GM21528 (cell line): ENCODE measurements around the gene PPFIBP2.

Experiments used
- ATAC-seq: cut with Tn5 transposase; IDR thresholded peaks from one replicate; pipeline ENCODE4 v1.9.1; 2021; ENCODE audit warnings: mild to moderate bottlenecking, moderate library complexity; ENCODE audit not compliant: unreplicated experiment, low FRiP score

PPFIBP2 gene

GRCh38 chr11:7513234-7514098, at the start of gene PPFIBP2:
Gene PPFIBP2 (plus strand): TSS chr11:7513999. CDS start chr11:7549476, 35,477 bp downstream.
- peak; percentile 75 for ATAC-seq

GRCh38 chr11:7467652-7468051, 46.1 kb upstream of the PPFIBP2 start:
- ATAC-seq, result peak; percentile 63

DNA sequence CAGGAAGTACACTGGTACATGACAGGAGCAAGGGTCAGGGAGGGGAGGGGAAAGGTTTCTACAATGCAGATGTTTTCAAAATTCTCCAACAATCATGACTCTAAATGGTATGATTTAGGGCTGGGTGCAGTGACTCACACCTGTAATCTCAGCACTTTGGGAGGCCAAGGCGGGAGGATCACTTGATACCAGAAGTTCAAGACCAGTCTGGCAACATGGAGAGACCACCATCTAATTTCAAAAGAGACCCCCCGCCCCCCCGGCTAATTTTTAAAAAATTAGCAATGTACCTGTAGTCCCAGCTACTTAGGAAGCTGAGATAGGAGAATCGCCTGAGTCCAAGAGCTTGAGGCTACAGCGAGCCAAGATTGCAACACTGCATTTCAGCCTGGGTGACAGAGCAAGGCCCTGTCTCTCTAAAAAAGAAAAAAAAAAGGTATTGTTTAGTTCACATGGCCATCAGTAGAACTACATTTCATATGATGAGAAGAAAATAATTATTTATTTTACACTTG, 44.4 kb upstream of the PPFIBP2 start:
- no peak for ATAC-seq

GRCh38 chr11:7471071-7471470, 42.7 kb upstream of the PPFIBP2 start:
- ATAC-seq, result no peak

DNA sequence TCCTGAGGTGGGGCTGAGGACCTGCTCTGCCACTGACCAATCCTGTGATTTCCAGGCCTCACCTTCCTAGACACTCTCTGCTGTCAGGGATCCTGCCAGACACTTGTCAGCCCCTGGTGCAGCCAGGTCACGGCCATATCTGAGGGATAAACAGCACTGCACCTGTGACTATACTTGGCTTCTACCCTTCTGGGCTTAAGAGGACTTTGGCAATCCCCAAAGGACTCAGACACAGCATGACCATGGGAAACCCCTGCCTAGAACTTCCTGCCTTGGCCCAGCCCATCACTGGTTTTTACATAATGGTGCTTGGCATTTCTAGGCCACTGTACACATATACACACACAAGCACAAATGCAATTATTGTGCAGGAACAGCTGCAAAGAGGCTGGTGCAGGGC, 40.1 kb upstream of the PPFIBP2 start:
- ATAC-seq, result peak; percentile 74

GRCh38 chr11:7480113-7480512, 33.7 kb upstream of the PPFIBP2 start:
- ATAC-seq, result no peak

GRCh38 chr11:7484131-7484530, 29.7 kb upstream of the PPFIBP2 start:
- ATAC-seq, result no peak

- ATAC-seq, result no peak
These were observed 29.2 kb upstream of the PPFIBP2 start for GRCh38 chr11:7484645-7485044.

DNA sequence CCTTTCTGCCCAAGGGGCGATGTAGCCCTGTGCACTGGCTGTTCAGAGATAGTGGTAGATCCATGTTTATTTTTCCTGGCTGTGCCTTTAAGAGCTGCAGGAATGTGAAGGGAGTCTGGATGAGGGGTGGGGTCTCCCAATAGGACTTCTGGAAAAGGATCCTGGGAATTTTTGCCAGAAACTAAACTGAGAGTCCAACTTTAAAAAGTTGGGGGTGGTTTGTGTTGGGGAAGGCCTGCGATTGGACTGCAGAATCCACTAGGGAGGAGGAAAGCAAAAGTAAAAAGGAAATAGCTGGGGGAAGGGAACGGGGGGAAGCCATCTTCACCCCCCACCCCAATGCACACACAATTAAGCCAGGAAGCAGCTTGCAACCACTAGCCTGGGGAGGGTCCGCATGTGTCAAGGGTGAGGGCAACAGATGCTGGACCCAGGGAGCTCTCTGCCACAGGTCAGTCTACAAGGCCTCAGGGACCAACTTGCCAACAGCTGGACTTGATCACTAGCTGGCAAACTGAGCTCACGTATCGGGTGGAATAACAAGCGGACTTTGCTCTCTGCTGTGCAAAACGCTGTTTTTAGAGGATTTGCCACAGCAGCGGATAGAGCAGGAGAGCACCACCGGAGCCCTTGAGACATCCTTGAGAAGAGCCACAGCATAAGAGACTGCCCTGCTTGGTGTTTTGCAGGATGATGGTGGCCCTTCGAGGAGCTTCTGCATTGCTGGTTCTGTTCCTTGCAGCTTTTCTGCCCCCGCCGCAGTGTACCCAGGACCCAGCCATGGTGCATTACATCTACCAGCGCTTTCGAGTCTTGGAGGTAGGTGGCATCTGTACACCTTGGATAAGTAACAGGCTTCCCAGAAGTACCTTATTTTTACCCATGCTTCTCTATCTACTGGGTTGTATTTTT, 28.4 kb upstream of the PPFIBP2 start, which contains the start of gene OLFML1:
OLFML1 (plus strand) TSS at position 321 of the 912 bp plus-strand sequence; CDS start at position 691, 370 bp downstream.
- ATAC-seq, result no peak

GRCh38 chr11:7486098-7486780, 27.6 kb upstream of the PPFIBP2 start:
- ATAC-seq, result no peak

GRCh38 chr11:7486781-7487140, 27.0 kb upstream of the PPFIBP2 start:
- no peak for ATAC-seq

GRCh38 chr11:7487360-7487759, 26.4 kb upstream of the PPFIBP2 start:
- no peak for ATAC-seq

GRCh38 chr11:7488681-7489080, 25.1 kb upstream of the PPFIBP2 start:
- ATAC-seq, result no peak

- no peak for ATAC-seq
These were observed 24.4 kb upstream of the PPFIBP2 start for GRCh38 chr11:7489376-7489775.

DNA sequence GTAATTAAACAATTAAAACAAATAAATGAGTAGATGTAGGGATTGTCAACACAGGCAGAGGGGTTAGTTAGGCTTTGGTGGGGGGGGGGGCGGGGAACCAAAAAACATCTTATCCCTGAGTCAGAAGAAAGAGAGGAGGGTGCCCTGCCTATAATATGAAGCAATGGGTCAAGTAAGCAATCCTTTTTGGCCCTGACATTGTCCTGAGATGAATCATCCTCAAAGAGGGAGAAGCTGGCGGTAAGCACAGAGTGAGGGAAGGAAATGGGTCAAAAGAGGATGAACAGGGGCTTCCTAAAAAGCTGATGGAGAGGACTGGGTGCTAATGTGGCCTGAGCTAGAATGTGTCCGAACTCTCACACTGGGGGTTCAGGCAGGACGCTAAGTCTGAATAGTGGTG, 23.7 kb upstream of the PPFIBP2 start:
- no peak for ATAC-seq

DNA sequence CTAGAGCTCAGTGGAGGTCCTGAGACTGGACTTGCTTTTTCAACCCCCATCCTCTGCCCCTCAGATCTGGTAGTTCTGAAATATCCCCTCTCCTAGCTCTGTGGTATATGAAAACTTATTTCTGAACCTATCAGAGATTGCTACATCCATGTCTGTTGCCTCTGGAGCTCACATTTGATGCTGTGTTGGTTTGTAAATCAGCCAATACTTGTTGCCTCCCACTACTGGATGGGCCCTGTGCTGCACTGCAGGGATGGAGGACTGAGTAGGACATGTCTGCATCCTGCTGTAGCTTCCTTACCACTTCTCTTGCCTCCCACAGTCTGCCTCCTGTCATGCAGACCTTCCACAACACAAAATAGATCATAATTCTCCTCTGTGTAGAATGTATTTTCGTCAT, 23.3 kb upstream of the PPFIBP2 start:
- ATAC-seq, result no peak

DNA sequence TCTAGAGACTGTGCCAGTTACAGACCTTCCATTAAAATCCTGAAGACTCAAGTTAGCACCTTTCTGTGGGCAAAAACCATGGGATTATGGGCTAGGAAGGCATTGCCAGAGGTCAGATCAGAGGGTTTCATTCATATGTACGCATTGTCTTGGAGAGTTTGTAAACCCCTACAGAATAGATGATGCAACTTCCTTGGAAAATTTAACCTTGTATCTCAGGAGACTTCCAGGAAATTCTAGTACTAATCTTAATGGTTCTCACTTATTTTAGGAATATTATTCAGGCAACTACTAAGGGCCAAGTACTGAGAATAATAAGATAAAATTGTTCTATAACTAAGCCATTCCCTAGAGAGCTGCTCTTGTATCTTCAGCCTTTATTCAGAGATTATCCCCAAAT, 21.5 kb upstream of the PPFIBP2 start:
- ATAC-seq, result no peak

GRCh38 chr11:7493670-7494069, 20.1 kb upstream of the PPFIBP2 start:
- ATAC-seq, result no peak

DNA sequence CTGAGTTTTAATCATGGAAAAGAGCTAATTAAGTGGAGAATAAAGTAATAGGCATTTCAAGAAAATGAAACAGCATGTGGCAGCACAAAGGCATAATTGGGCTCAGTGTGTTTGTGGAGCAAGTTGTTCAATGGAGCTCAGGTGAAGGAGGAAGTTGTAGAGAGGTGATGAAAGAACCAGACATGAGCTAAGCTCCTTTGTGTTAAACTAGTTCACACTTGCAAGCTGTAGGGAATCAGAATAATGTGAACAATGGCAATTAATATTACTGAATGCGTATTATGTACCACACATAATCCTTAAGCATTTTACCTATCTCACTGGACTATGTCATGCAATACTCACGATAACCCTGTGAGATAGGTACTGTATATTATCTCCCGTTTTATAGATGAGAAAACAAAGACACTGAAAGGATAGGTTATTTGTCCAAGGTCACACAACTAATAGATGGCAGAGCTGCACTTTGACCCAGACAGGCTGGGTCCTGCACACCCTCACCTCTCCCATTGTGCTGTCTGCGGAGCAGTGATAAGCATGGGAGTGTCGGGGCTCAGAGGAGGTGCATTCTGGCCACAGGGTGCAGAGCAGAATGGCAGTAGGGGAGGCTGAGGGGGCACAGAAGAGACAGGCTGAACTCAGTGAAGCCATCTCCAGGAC, 19.6 kb upstream of the PPFIBP2 start:
- ATAC-seq, result no peak
